Calu3 (cell line): ENCODE data around the gene ADGRL3. TPM values are rescaled to one million over a fixed set of nuclear protein-coding genes. Genes with fewer than 3 reads are reported as not detected.

Source experiments
- BruUV-seq: library from RNA; stranded (reverse); fragments of 400-500 nt; replicated peaks from 2 replicates; lab custom pipeline; 2021; lab: Mats Ljungman, UMichigan
- CTCF ChIA-PET: fragments of 300-600 bp; sonication (Branson Sonifier 250); formaldehyde crosslinking; loops from one replicate; lab custom pipeline; 2022; ENCODE audit warnings: antibody characterized with exemption; lab: Charles Lee
- DNase-seq: peaks from one replicate; pipeline ENCODE4 v3.0.0; 2022
- H3K27ac Mint-ChIP-seq: one replicate; pipeline ENCODE4 v1.8.0; 2022; ENCODE audit warnings: mixed read lengths; ENCODE audit not compliant: unreplicated experiment
- H3K27me3 Mint-ChIP-seq: one replicate; pipeline ENCODE4 v1.8.0; 2022; ENCODE audit warnings: mixed read lengths; ENCODE audit not compliant: unreplicated experiment
- H3K36me3 Mint-ChIP-seq: one replicate; pipeline ENCODE4 v1.8.0; 2022; ENCODE audit warnings: mild to moderate bottlenecking, moderate library complexity, mixed read lengths; ENCODE audit not compliant: insufficient read depth, unreplicated experiment
- H3K4me1 Mint-ChIP-seq: one replicate; pipeline ENCODE4 v1.8.0; 2022; ENCODE audit warnings: mild to moderate bottlenecking, low read depth, mixed read lengths; ENCODE audit not compliant: unreplicated experiment
- H3K4me3 Mint-ChIP-seq: one replicate; pipeline ENCODE4 v1.8.0; 2022; ENCODE audit warnings: mild to moderate bottlenecking, low read depth, moderate library complexity, mixed read lengths; ENCODE audit not compliant: unreplicated experiment
- H3K9me3 Mint-ChIP-seq: one replicate; pipeline ENCODE4 v1.8.0; 2022; ENCODE audit warnings: low read depth, mixed read lengths; ENCODE audit not compliant: unreplicated experiment
- intact Hi-C: fragments of 100-400 bp; cut with micrococcal nuclease; formaldehyde crosslinking; loops from one replicate; pipeline ENCODE4 v1.10.0; 2022; ENCODE audit not compliant: unreplicated experiment
- total RNA-seq: library from RNA; stranded (reverse); gene quantifications from 2 replicates; pipeline ENCODE4 v1.2.3, GENCODE V29; 2022
- TF ChIP-seq, protein P1 (sequence below): fragments of 200-600 bp; IDR thresholded peaks from one replicate; pipeline ENCODE4 v1.8.0; 2022; ENCODE audit warnings: antibody characterized with exemption; ENCODE audit not compliant: unreplicated experiment

The ADGRL3 gene
- total RNA-seq, 1 experiment from 2014 or later, result 0.66 TPM

- TF ChIP-seq, protein P1, sequence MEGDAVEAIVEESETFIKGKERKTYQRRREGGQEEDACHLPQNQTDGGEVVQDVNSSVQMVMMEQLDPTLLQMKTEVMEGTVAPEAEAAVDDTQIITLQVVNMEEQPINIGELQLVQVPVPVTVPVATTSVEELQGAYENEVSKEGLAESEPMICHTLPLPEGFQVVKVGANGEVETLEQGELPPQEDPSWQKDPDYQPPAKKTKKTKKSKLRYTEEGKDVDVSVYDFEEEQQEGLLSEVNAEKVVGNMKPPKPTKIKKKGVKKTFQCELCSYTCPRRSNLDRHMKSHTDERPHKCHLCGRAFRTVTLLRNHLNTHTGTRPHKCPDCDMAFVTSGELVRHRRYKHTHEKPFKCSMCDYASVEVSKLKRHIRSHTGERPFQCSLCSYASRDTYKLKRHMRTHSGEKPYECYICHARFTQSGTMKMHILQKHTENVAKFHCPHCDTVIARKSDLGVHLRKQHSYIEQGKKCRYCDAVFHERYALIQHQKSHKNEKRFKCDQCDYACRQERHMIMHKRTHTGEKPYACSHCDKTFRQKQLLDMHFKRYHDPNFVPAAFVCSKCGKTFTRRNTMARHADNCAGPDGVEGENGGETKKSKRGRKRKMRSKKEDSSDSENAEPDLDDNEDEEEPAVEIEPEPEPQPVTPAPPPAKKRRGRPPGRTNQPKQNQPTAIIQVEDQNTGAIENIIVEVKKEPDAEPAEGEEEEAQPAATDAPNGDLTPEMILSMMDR, result no peak
- CTCF ChIA-PET, result no interaction called here
- Mint-ChIP-seq H3K4me3 (no peak overlapping the region), H3K4me1 (no peaks in the 10 kb centered on the region), H3K27ac (no peak overlapping the region), H3K27me3 (no peaks in the 10 kb centered on the region), H3K36me3 (no peaks in the 10 kb centered on the region), H3K9me3 (peaks cover 6% of the 10 kb centered on the region)
- intact Hi-C loops, result no loop called here
- DNase-seq, result no peak
- no TSS peak for BruUV-seq
These were observed 896.8 kb downstream of the ADGRL3 start for GRCh38 chr4:62096881-62097280.

DNA sequence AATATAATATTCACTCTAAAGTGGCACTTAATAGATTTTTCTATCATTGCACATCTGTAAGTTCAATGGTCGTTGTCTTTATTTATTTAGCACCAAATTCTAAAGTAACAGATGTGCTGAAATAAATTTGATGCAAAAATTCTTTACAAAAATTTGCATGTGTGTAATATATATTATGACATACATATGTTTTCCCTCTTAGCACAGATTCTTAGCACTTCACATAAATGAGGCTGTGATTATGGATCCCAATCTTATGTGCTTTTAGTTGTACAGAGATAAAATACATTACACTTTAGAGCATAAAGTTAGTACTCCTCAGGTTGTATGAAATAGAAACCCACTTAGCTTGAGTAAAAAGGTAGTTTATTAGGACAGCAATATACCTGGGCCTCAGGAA, 915.1 kb downstream of the ADGRL3 start:
- Mint-ChIP-seq H3K27me3 (no peaks in the 10 kb centered on the region), H3K36me3 (no peaks in the 10 kb centered on the region), H3K4me3 (no peak overlapping the region), H3K27ac (no peak overlapping the region), H3K4me1 (no peaks in the 10 kb centered on the region), H3K9me3 (peaks cover 3% of the 10 kb centered on the region)
- no peak for DNase-seq
- CTCF ChIA-PET, result no interaction called here
- intact Hi-C loops, result no loop called here
- TF ChIP-seq, protein P1, result no peak
- BruUV-seq, result no TSS peak

DNA sequence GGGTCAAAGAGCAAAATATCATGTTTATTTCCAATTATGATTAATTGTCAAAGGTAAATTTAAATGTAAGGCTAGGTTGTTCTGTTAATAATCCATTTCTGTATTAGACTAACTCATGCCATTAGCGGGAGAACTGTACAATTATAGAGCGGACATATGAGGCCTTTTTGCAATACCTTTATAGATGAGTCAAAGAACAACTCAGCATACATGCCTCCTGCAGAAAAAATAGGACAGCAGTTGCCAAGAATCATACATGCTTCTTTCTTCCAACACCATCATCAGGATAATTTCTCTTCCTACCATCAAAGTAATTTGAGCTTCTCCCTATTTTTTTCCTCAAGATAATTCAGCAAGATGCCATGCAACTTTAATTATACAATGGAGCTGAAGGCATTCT, 917.8 kb downstream of the ADGRL3 start:
- Mint-ChIP-seq H3K4me1 (no peaks in the 10 kb centered on the region), H3K9me3 (peaks cover 3% of the 10 kb centered on the region)

DNA sequence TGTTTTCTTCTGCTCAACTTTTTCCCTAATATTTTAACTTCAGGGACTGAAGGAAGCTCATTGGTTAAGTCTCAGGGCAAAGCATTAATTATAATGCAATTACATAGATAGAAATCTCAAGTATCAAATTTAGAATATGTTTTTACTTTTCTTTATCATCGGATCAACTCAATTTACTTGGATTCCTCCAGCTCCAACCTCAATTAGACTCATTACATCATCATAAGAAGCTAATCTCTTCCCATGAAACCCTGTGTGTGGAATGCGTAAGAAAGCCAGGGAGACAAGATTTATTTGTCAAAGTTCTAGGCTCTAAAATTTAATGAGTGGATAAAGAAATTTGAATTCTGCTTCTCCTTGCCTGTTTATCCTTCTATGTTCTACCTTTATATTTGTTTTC, 918.4 kb downstream of the ADGRL3 start:
- intact Hi-C loops, result no loop called here
- CTCF ChIA-PET, result no interaction called here
- TF ChIP-seq, protein P1, result no peak
- no peak overlapping the region for H3K27ac Mint-ChIP-seq
- H3K27me3 Mint-ChIP-seq, result no peaks in the 10 kb centered on the region
- H3K9me3 Mint-ChIP-seq, result peaks cover 3% of the 10 kb centered on the region
- DNase-seq, result no peak
- BruUV-seq, result no TSS peak
- no peaks in the 10 kb centered on the region for H3K36me3 Mint-ChIP-seq
- no peak overlapping the region for H3K4me3 Mint-ChIP-seq
- no peaks in the 10 kb centered on the region for H3K4me1 Mint-ChIP-seq

More for the DNA sequence above, 917.8 kb downstream of the ADGRL3 start:
- no peak overlapping the region for H3K4me3 Mint-ChIP-seq
- no peaks in the 10 kb centered on the region for H3K36me3 Mint-ChIP-seq
- CTCF ChIA-PET, result no interaction called here
- TF ChIP-seq, protein P1, result no peak
- no peak overlapping the region for H3K27ac Mint-ChIP-seq
- BruUV-seq, result no TSS peak
- no peak for DNase-seq
- intact Hi-C loops, result no loop called here
- no peaks in the 10 kb centered on the region for H3K27me3 Mint-ChIP-seq
